ENCODE data around the gene DTD1. TPM values are rescaled to one million over a fixed set of nuclear protein-coding genes. Genes with fewer than 3 reads are reported as not detected.

The DTD1 gene
- total RNA-seq, 2 donors from 2014 or later: 15.5 to 16.9 TPM

GRCh38 chr20:18815194-18815942 lies 227.5 kb downstream of the DTD1 start:
- Histone ChIP-seq H3K4me1 (no peaks in the 10 kb centered on the region), H3K36me3 (no peaks in the 10 kb centered on the region), H3K9me3 (no peaks in the 10 kb centered on the region), H3K4me3 (no peak overlapping the region), H3K27me3 (no peaks in the 10 kb centered on the region), H3K27ac (no peak overlapping the region)
- TF ChIP-seq CTCF (IDR thresholded peaks at IDR 0.05): no peak
- DNase-seq (ENCODE audit: low spot score): no peak

Other genes with a start within 250 kb of the DTD1 start
- under 1 TPM; 0.41 to 0.83 TPM for gene DZANK1, start 121.0 kb upstream of the DTD1 start, total RNA-seq
- gene POLR3F, start 120.7 kb upstream of the DTD1 start, total RNA-seq: 1 to 10 TPM; 5.5 to 5.9 TPM
- 1 to 10 TPM; 8.6 to 9.1 TPM for gene RBBP9, start 90.8 kb upstream of the DTD1 start, total RNA-seq
- 10 to 100 TPM in 1 of 2 donors, 1 to 10 TPM in 1; 6.8 to 19.1 TPM for gene SEC23B, start 80.1 kb upstream of the DTD1 start, total RNA-seq
- 100 to 1,000 TPM; 165 to 170 TPM for gene SMIM26, start 20.6 kb upstream of the DTD1 start, total RNA-seq
- not detected for gene SCP2D1, start 225.7 kb downstream of the DTD1 start, total RNA-seq